H9 (cell line): ENCODE data around the gene WARS2. TPM values are rescaled to one million over a fixed set of nuclear protein-coding genes. Genes with fewer than 3 reads are reported as not detected.
A peak's percentile ranks its signal among the peaks of the same experiment; 100 is the strongest.

ENCODE experiments used
- DNase-seq: peaks from one replicate; pipeline ENCODE4 v3.0.0-alpha.2; 2017
- H2AFZ ChIP-seq: one replicate; pipeline ENCODE4 v1.6.1; 2013; ENCODE audit warnings: mild to moderate bottlenecking, low read length, control low read depth, moderate library complexity
- H2AK5ac ChIP-seq: 2 replicates; pipeline ENCODE4 v1.6.1; 2013; ENCODE audit warnings: low read length, control low read depth, mixed read lengths; ENCODE audit not compliant: insufficient read length
- H2BK120ac ChIP-seq: one replicate; pipeline ENCODE4 v1.6.1; 2013; ENCODE audit warnings: low read depth, mild to moderate bottlenecking, low read length, control low read depth, inconsistent platforms; ENCODE audit not compliant: poor library complexity, severe bottlenecking
- H2BK12ac ChIP-seq: 2 replicates; pipeline ENCODE4 v1.6.1; 2013; ENCODE audit warnings: low read length, control low read depth, mixed read lengths, low read depth; ENCODE audit not compliant: insufficient read length
- H2BK15ac ChIP-seq: 2 replicates; pipeline ENCODE4 v1.6.1; 2013; ENCODE audit warnings: low read depth, low read length, control low read depth
- H2BK20ac ChIP-seq: one replicate; pipeline ENCODE4 v1.6.1; 2013; ENCODE audit warnings: low read depth, mild to moderate bottlenecking, low read length, control low read depth, inconsistent platforms; ENCODE audit not compliant: poor library complexity, severe bottlenecking
- H2BK5ac ChIP-seq: 2 replicates; pipeline ENCODE4 v1.6.1; 2013; ENCODE audit warnings: low read length, control low read depth, mixed read lengths; ENCODE audit not compliant: insufficient read length
- H3K14ac ChIP-seq: 2 replicates; pipeline ENCODE4 v1.6.1; 2013; ENCODE audit warnings: low read length, control low read depth; ENCODE audit not compliant: insufficient read depth
- H3K18ac ChIP-seq: 2 replicates; pipeline ENCODE4 v1.6.1; 2013; ENCODE audit warnings: low read depth, mild to moderate bottlenecking, mixed read lengths, low read length, control low read depth; ENCODE audit not compliant: insufficient read length
- H3K23ac ChIP-seq: 2 replicates; pipeline ENCODE4 v1.6.1; 2013; ENCODE audit warnings: low read length, control low read depth, mixed read lengths, low read depth; ENCODE audit not compliant: insufficient read length
- H3K23me2 ChIP-seq: 2 replicates; pipeline ENCODE4 v1.6.1; 2013; ENCODE audit warnings: low read depth, mild to moderate bottlenecking, mixed read lengths, low read length, control low read depth; ENCODE audit not compliant: insufficient read length, poor library complexity, severe bottlenecking
- H3K27ac ChIP-seq: 2 replicates; pipeline ENCODE4 v1.5.1; 2013; ENCODE audit warnings: low read length, control low read depth, mixed read lengths, low read depth; ENCODE audit not compliant: insufficient read length
- H3K27me3 ChIP-seq: 2 replicates; pipeline ENCODE4 v1.6.1; 2013; ENCODE audit warnings: low read length, control low read depth, inconsistent platforms; ENCODE audit not compliant: insufficient read depth
- H3K4ac ChIP-seq: 2 replicates; pipeline ENCODE4 v1.6.1; 2013; ENCODE audit warnings: low read depth, mild to moderate bottlenecking, control low read depth, inconsistent platforms, low read length, moderate library complexity
- H3K4me1 ChIP-seq: 2 replicates; pipeline ENCODE4 v1.6.1; 2013; ENCODE audit warnings: low read length, control low read depth, inconsistent platforms; ENCODE audit not compliant: insufficient read depth
- H3K4me2 ChIP-seq: 2 replicates; pipeline ENCODE4 v1.6.1; 2013; ENCODE audit warnings: low read length, control low read depth, mixed read lengths; ENCODE audit not compliant: insufficient read length, insufficient read depth
- H3K56ac ChIP-seq: 2 replicates; pipeline ENCODE4 v1.6.1; 2013; ENCODE audit warnings: low read depth, mild to moderate bottlenecking, mixed read lengths, low read length, control low read depth; ENCODE audit not compliant: insufficient read length
- H3K79me1 ChIP-seq: 2 replicates; pipeline ENCODE4 v1.6.1; 2013; ENCODE audit warnings: low read depth, mild to moderate bottlenecking, moderate library complexity, low read length, control low read depth, inconsistent platforms; ENCODE audit not compliant: insufficient read depth, poor library complexity, severe bottlenecking
- H3K79me2 ChIP-seq: 2 replicates; pipeline ENCODE4 v1.6.1; 2013; ENCODE audit warnings: low read length, control low read depth, inconsistent platforms; ENCODE audit not compliant: insufficient read depth
- H3K9ac ChIP-seq: 2 replicates; pipeline ENCODE4 v1.6.1; 2013; ENCODE audit warnings: low read length, control low read depth, mixed read lengths; ENCODE audit not compliant: insufficient read length; ENCODE audit errors: extremely low read depth
- H3K9me3 ChIP-seq: one replicate; pipeline ENCODE4 v1.6.1; 2013; ENCODE audit warnings: low read depth, low read length, inconsistent platforms; ENCODE audit not compliant: control insufficient read depth
- H3T11ph ChIP-seq: one replicate; pipeline ENCODE4 v1.6.1; 2013; ENCODE audit warnings: mild to moderate bottlenecking, low read length, control low read depth, inconsistent platforms
- H4K20me1 ChIP-seq: one replicate; pipeline ENCODE4 v1.6.1; 2013; ENCODE audit not compliant: control insufficient read depth, insufficient read length, insufficient read depth
- H4K5ac ChIP-seq: 2 replicates; pipeline ENCODE4 v1.6.1; 2013; ENCODE audit warnings: low read depth, mild to moderate bottlenecking, mixed read lengths, low read length, control low read depth; ENCODE audit not compliant: insufficient read length
- H4K8ac ChIP-seq: replicated peaks from 2 replicates; pipeline ENCODE4 v1.6.1; 2013; ENCODE audit warnings: low read length, control low read depth, mixed read lengths, low read depth; ENCODE audit not compliant: insufficient read length
- H4K91ac ChIP-seq: 2 replicates; pipeline ENCODE4 v1.6.1; 2013; ENCODE audit warnings: low read depth, mild to moderate bottlenecking, moderate library complexity, mixed read lengths, low read length, control low read depth; ENCODE audit not compliant: insufficient read length
- H3K27ac Mint-ChIP-seq, 3 experiments: 2 replicates in 2 of 3; 3 replicates in 1 of 3; pipeline ENCODE4 v1.8.0; 2020 to 2021; ENCODE audit warnings: mixed read lengths in 3 of 3, mild to moderate bottlenecking in 1 of 3, moderate library complexity in 1 of 3
- H3K27me3 Mint-ChIP-seq: 2 replicates; pipeline ENCODE4 v1.8.0; 2021; ENCODE audit warnings: low read depth, mild to moderate bottlenecking, moderate library complexity, mixed read lengths
- H3K36me3 Mint-ChIP-seq, 3 experiments: 2 replicates in 2 of 3; 3 replicates in 1 of 3; pipeline ENCODE4 v1.8.0; 2020 to 2021; ENCODE audit warnings: low read depth in 3 of 3, mixed read lengths in 3 of 3; ENCODE audit not compliant: insufficient read depth in 1 of 3
- H3K4me1 Mint-ChIP-seq, 2 experiments: 2 replicates each; pipeline ENCODE4 v1.8.0; 2020; ENCODE audit warnings: mixed read lengths in 2 of 2
- H3K4me3 Mint-ChIP-seq, 2 experiments: 2 replicates in 1 of 2; 3 replicates in 1 of 2; pipeline ENCODE4 v1.8.0; 2020 to 2021; ENCODE audit warnings: mild to moderate bottlenecking in 2 of 2, mixed read lengths in 2 of 2, moderate library complexity in 1 of 2
- H3K9me3 Mint-ChIP-seq, 2 experiments: 2 replicates in 1 of 2; 3 replicates in 1 of 2; pipeline ENCODE4 v1.8.0; 2020; ENCODE audit warnings: mild to moderate bottlenecking in 2 of 2, mixed read lengths in 2 of 2, moderate library complexity in 1 of 2
- CTCF ChIP-seq: fragments of 200-600 bp; sonication (generic); conservative IDR thresholded peaks from 3 replicates; pipeline ENCODE4 v1.8.0; 2021; ENCODE audit warnings: antibody characterized with exemption, mild to moderate bottlenecking
- WGBS: extraction: QIAGEN DNeasy Blood & Tissue Kit; methylation state at CpG from one replicate; pipeline ENCODE4 v1.1.7; 2013; ENCODE audit warnings: missing lambda C conversion rate, low lambda C conversion rate, mixed read lengths; ENCODE audit not compliant: insufficient read length; ENCODE audit errors: extremely low coverage; 5-methylcytosine and 5-hydroxymethylcytosine counted together
- total RNA-seq: library from RNA; stranded (reverse); gene quantifications from 2 replicates; pipeline ENCODE4 v1.2.1, GENCODE V29; 2021

WARS2 gene
- total RNA-seq, 1 experiment from 2014 or later: 9.7 TPM

- Histone ChIP-seq H4K91ac (no peak overlapping the region), H3K56ac (no peak overlapping the region), H2BK15ac (no peak overlapping the region), H3K18ac (peak overlapping the region; percentile 15), H3K4ac (no peak overlapping the region), H2BK12ac (no peak overlapping the region), H3K4me2 (peak overlapping the region; percentile 88), H2BK120ac (no peak overlapping the region), H2BK5ac (no peak overlapping the region), H4K8ac (no peak overlapping the region), H3T11ph (no peak overlapping the region), H2AK5ac (no peak overlapping the region), H4K5ac (no peak overlapping the region), H3K4me1 (peaks cover 3% of the 10 kb centered on the region; the same call in 1 of the 2 replicates), H3K27ac (peak overlapping the region; percentile 71), H3K23ac (no peak overlapping the region), H2AFZ (peak overlapping the region; percentile 79), H3K79me2 (no peaks in the 10 kb centered on the region), H3K9ac (no peak overlapping the region), H3K79me1 (no peaks in the 10 kb centered on the region), H3K14ac (no peak overlapping the region), H2BK20ac (no peak overlapping the region), H3K9me3 (no peaks in the 10 kb centered on the region), H3K23me2 (peaks cover 4% of the 10 kb centered on the region), H4K20me1 (no peaks in the 10 kb centered on the region), H3K27me3 (no peaks in the 10 kb centered on the region)
- Mint-ChIP-seq H3K36me3 (no peaks in the 10 kb centered on the region; a peak in 1 of 7 replicates), H3K4me1 (peaks cover 7 to 9% of the 10 kb centered on the region in 2 experiments), H3K9me3 (no peaks in the 10 kb centered on the region), H3K4me3 (no peak overlapping the region), H3K27ac (no peak overlapping the region), H3K27me3 (no peaks in the 10 kb centered on the region)
- WGBS: no CpG with 5 or more reads among the region's 10 CpGs
- no peak for DNase-seq
- TF ChIP-seq CTCF: no peak
These were observed 636 bp downstream of the WARS2 start for GRCh38 chr1:119139857-119140176.
